Activated naive CD4-positive, alpha-beta T cell treated with anti-CD3 and anti-CD28 coated beads for 36 hours (primary cell): Measurements from ENCODE around the gene SLC7A14. TPM values are rescaled to one million over a fixed set of nuclear protein-coding genes. Genes with fewer than 3 reads are reported as not detected.

ENCODE experiments used
- CTCF ChIA-PET: fragments of 350-600 bp; sonication (Branson Sonifier 250); formaldehyde crosslinking; loops from one replicate; lab custom pipeline; 2021; ENCODE audit warnings: antibody characterized with exemption; lab: Charles Lee
- DNase-seq: peaks from one replicate; pipeline ENCODE4 v3.0.0-alpha.2; 2020
- H3K27ac Mint-ChIP-seq: one replicate; pipeline ENCODE4 v1.8.0; 2021; ENCODE audit warnings: mild to moderate bottlenecking, mixed read lengths
- H3K27me3 Mint-ChIP-seq: one replicate; pipeline ENCODE4 v1.8.0; 2021; ENCODE audit warnings: low read depth, mixed read lengths
- H3K36me3 Mint-ChIP-seq: one replicate; pipeline ENCODE4 v1.8.0; 2021; ENCODE audit warnings: low read depth, mixed read lengths
- H3K4me1 Mint-ChIP-seq: one replicate; pipeline ENCODE4 v1.8.0; 2021; ENCODE audit warnings: low read depth, mixed read lengths
- H3K4me3 Mint-ChIP-seq: one replicate; pipeline ENCODE4 v1.8.0; 2021; ENCODE audit warnings: mild to moderate bottlenecking, moderate library complexity, mixed read lengths
- H3K9me3 Mint-ChIP-seq: one replicate; pipeline ENCODE4 v1.8.0; 2021; ENCODE audit warnings: mixed read lengths
- intact Hi-C: fragments of 100-400 bp; cut with micrococcal nuclease; formaldehyde crosslinking; loops from one replicate; pipeline ENCODE4 v1.15.1; 2023
- total RNA-seq, 2 experiments: library from RNA; stranded (reverse); gene quantifications; one replicate each; pipeline ENCODE4 v1.2.3, GENCODE V29; 2021

SLC7A14 gene
- total RNA-seq = not detected

DNA sequence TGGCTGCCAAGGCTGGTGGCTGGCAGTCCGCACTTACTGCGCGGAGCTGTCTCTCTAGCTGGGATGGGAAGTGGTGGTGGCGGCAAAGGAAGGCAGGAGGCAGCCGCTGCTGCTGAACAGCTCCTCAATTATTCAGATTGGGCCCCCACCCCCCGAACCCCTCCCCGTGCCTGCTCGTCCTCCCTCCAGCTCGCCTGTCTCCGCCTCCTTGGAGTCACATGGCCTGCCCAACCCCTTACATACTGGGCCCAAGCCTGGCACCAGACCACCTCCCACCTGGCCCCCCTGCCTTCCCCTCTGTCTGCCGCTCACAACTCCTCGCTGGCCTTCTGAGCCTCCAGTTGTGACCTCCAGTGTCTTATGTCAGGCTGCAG, at the start of gene SLC7A14:
SLC7A14 (minus strand) TSS at position 139 of the 374 bp plus-strand sequence. CDS start 59,139 bp downstream, outside the sequence.
- intact Hi-C loops = no loop called here
- CTCF ChIA-PET = no interaction called here

DNA sequence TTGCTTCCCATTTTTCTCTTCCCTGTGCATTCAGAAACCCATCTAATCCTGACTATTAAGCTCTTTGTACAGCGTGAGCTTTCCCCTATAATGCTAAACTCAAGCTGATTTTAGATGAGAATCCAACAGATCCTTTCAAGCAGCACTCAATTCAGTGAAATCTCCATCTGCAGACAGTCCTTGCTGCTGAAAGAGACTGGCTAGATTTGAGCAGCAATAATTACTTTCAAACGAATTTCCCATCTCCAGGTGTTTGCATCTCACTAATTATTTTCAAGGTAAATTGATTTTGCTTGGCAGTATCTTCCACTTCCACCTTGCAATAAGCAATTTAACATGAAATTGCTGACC, 49.5 kb upstream of the SLC7A14 start:
- H3K4me1 Mint-ChIP-seq = no peaks in the 10 kb centered on the region
- no peak overlapping the region for H3K27ac Mint-ChIP-seq
- peaks cover 3% of the 10 kb centered on the region for H3K27me3 Mint-ChIP-seq
- no peak for DNase-seq
- CTCF ChIA-PET = interaction anchor here (1.7 kb wide), 1 partner anchor 176 kb away, joined by 5 read pairs; no protein-coding TSS in a partner anchor
- H3K9me3 Mint-ChIP-seq = no peaks in the 10 kb centered on the region
- no peak overlapping the region for H3K4me3 Mint-ChIP-seq
- H3K36me3 Mint-ChIP-seq = no peaks in the 10 kb centered on the region
- intact Hi-C loops = no loop called here

More for the DNA sequence above, at the start of gene SLC7A14:
- Mint-ChIP-seq H3K4me3 (no peak within 1 kb of the TSS), H3K27ac (no peak within 1 kb of the TSS), H3K36me3 (no peaks in the 10 kb centered on the region), H3K27me3 (peaks cover 46% of the 10 kb centered on the region), H3K4me1 (peaks cover 1% of the 10 kb centered on the region), H3K9me3 (no peaks in the 10 kb centered on the region)
- no peak for DNase-seq

DNA sequence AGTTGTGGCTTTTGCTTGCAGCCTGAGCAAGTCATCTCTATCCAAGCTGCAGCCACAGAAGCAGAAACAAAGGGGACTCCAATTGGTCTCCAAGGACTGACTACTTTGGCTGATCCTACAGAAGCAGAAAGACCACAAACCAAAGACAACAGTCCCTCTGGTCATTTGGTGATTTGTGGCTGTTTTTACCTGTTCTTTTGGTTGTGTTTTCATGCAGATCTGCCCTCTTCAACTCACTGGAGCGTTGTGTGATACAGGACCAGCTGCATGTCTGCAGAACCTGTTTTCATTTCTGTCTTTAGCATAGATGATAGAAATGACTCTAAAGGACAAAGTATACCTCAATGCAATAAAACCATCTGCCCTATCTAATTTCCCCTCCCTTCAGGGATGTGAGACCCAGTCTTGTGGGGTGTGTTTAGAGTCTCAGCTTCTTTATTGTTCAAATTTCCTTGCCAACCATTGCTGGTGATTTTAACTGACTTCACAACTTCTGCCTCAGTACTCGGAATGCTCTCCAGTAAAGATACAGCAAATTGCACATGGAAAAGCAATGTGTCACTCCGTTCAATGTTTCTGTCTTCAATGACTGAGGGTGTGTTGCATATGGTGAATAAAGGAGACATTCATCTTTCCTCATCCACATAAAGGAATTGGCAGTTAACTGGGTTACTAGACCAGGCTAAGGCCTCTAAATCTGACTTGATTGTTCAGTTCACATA, 48.9 kb upstream of the SLC7A14 start:
- CTCF ChIA-PET = interaction anchor here (0.7 kb wide), 1 partner anchor 175 kb away, joined by 3 read pairs; no protein-coding TSS in a partner anchor
- DNase-seq = no peak
- Mint-ChIP-seq H3K4me1 (no peaks in the 10 kb centered on the region), H3K27me3 (peaks cover 3% of the 10 kb centered on the region), H3K27ac (no peak overlapping the region), H3K4me3 (no peak overlapping the region), H3K36me3 (no peaks in the 10 kb centered on the region), H3K9me3 (no peaks in the 10 kb centered on the region)
- intact Hi-C loops = no loop called here

DNA sequence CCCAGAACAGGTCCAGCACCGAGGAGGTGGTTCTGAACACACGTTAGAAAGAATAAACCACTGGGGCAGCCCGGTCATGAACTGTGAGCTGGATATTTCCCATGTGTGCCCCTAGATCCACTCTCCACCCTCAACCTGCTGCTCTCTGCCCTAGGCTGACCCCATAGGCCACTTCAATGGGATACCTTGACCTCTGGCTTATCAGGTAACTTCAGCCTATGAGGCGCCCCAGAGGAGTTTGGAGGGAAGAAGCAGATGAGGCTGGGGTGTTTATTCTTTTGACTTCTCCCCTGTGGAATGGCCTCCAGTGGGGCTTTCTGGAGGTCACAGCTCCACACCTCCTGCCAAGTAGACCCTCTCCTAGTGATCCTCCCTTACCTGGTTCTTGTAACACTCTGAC, 47.7 kb upstream of the SLC7A14 start:
- no peak overlapping the region for H3K27ac Mint-ChIP-seq
- H3K27me3 Mint-ChIP-seq = peaks cover 3% of the 10 kb centered on the region

DNA sequence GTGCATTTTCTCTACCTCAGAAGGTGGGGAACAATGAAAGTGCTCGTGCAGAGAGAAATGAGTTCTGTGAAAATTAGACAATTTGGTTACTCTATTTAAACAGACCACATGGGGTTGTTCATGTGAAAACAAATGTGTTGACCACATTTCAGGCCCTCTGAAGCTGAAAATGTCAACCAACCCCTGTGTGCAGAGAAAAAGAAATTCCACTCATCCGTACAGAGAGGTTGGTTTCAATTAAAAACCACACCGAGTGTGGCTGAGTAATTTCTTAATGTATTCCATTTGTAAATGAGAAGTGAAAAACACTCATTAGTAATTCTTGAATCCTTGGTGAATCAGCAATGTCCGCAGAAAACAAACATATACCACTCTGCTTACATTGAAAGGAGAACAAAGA, 46.9 kb upstream of the SLC7A14 start:
- CTCF ChIA-PET = no interaction called here
- Mint-ChIP-seq H3K27me3 (peaks cover 4% of the 10 kb centered on the region), H3K36me3 (no peaks in the 10 kb centered on the region), H3K27ac (no peak overlapping the region), H3K9me3 (no peaks in the 10 kb centered on the region), H3K4me3 (no peak overlapping the region), H3K4me1 (no peaks in the 10 kb centered on the region)
- DNase-seq = no peak
- intact Hi-C loops = no loop called here

More for the DNA sequence above, 47.7 kb upstream of the SLC7A14 start:
- intact Hi-C loops = no loop called here
- CTCF ChIA-PET = no interaction called here
- no peak overlapping the region for H3K4me3 Mint-ChIP-seq
- no peak for DNase-seq
- H3K9me3 Mint-ChIP-seq = no peaks in the 10 kb centered on the region
- H3K36me3 Mint-ChIP-seq = no peaks in the 10 kb centered on the region
- H3K4me1 Mint-ChIP-seq = no peaks in the 10 kb centered on the region

DNA sequence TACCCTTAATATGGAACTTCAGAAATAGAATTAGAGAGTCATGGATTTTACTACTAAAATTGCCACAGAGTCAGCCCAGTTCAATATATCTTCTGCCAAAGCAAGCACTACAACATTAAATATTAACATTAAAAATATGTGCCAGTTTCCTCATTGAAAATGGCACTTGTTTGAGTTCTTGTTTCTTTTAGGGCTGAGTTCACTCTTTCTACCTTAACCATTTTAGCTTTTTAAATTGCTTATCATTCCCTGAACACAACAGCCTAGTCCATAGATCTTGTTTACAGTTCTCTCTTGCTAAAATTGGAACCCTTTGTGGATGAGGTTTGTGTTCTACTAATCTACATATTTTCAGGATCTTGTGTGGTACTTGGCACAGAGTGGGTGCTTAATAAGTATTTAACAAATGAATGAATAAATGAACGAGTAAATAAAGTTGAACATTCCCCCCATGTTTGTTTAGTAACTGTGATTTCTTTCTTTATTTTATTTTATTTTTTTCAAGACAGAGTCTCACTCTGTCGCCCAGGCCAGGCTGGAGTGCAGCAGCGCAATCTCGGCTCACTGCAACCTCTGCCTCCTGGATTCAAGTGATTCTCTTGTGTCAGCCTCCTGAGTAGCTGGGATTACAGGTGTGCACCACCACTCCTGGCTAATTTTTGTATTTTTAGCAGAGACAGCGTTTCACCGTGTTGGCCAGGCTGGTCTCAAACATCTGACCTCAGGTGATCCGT, 46.0 kb upstream of the SLC7A14 start:
- CTCF ChIA-PET = no interaction called here

DNA sequence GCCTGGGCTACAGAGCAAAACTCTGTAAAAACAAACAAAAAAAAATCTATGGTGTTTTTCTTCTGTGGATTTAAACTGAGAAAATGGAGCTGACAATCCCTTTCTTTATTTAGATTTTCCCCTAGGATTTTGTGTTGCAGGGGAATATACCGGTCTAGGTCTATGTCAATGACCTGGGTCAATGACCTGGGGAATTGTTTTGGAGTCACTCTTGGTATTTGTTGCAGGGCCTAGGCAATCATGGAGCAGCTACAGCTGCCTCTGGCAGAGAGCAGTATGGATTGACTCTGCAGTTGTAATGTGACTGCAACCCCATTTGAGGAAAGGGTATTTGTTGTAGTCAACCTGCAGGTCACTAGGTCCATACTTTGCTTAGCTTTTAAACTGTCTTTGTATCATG, 37.6 kb upstream of the SLC7A14 start:
- no peaks in the 10 kb centered on the region for H3K36me3 Mint-ChIP-seq
- no peak overlapping the region for H3K27ac Mint-ChIP-seq
- H3K27me3 Mint-ChIP-seq = peaks cover 15% of the 10 kb centered on the region
- H3K9me3 Mint-ChIP-seq = no peaks in the 10 kb centered on the region
- H3K4me3 Mint-ChIP-seq = no peak overlapping the region
- CTCF ChIA-PET = no interaction called here
- DNase-seq = no peak
- intact Hi-C loops = no loop called here
- no peaks in the 10 kb centered on the region for H3K4me1 Mint-ChIP-seq

More for the DNA sequence above, 46.0 kb upstream of the SLC7A14 start:
- intact Hi-C loops = no loop called here
- peaks cover 6% of the 10 kb centered on the region for H3K27me3 Mint-ChIP-seq
- no peak for DNase-seq
- H3K27ac Mint-ChIP-seq = no peak overlapping the region
- no peaks in the 10 kb centered on the region for H3K9me3 Mint-ChIP-seq
- no peaks in the 10 kb centered on the region for H3K36me3 Mint-ChIP-seq
- no peaks in the 10 kb centered on the region for H3K4me1 Mint-ChIP-seq
- H3K4me3 Mint-ChIP-seq = no peak overlapping the region

DNA sequence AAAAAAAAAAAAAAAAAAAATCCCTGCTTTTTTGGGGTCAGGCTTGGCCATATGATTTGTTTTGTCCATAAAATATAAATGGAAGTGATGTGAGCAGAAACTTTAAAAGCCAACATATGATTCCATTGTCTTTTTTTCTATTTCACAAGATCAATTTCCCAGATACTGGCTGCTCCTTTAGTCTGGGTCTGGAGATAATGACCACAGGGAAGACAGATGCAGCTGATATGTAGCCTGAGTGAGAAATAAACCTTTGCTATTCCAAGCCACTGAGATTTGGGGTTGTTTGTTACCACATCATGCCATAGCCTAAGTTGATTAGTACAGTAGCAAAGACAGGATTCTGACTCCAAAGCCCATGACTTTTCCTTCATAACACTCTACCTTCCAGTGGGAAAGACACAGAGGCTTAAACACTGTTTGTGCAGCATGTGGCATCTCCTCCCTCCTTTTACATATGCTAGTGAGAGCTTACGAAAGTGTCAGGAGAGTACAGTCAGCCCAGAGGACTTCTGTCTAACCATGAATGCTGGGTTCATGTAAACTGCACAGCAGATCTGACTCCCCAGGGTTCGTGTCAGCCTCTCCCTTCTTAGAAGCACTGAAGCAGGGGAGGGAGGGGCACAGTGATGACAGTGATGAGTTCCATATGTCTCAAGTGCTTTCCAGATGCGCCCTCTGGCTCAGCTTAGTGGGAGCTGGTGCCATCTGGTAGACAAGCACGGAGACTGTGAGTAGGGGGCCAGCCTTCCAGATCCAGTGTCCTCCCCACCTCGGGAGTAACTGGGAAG, 36.7 kb upstream of the SLC7A14 start:
- H3K27ac Mint-ChIP-seq = no peak overlapping the region
- DNase-seq = no peak
- H3K4me3 Mint-ChIP-seq = no peak overlapping the region
- CTCF ChIA-PET = no interaction called here
- peaks cover 12% of the 10 kb centered on the region for H3K27me3 Mint-ChIP-seq
- H3K4me1 Mint-ChIP-seq = no peaks in the 10 kb centered on the region
- H3K36me3 Mint-ChIP-seq = no peaks in the 10 kb centered on the region
- intact Hi-C loops = no loop called here
- H3K9me3 Mint-ChIP-seq = no peaks in the 10 kb centered on the region

DNA sequence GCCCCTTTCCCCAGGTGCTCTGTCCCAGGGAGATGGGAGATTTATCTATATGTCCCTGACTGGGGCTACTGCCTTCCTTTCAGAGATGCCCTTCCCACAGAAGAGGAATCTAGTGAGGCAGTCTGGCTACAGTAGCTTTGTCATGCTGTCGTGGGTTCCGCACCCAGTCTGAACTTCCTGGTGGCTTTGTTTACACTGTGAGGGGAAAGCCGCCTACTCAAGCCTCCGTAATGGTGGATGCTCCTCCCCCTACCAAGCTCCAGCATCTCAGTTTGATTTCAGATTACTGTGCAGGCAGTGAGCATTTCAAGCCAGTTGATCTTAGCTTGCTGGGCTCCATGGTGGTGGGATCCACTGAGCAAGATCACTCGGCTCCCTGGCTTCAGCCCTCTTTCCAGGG, 35.4 kb upstream of the SLC7A14 start:
- H3K4me3 Mint-ChIP-seq = no peak overlapping the region
- no peaks in the 10 kb centered on the region for H3K4me1 Mint-ChIP-seq
- no peaks in the 10 kb centered on the region for H3K36me3 Mint-ChIP-seq
- peaks cover 11% of the 10 kb centered on the region for H3K27me3 Mint-ChIP-seq
- no peak overlapping the region for H3K27ac Mint-ChIP-seq
- no peak for DNase-seq
- CTCF ChIA-PET = no interaction called here
- intact Hi-C loops = no loop called here
- H3K9me3 Mint-ChIP-seq = no peaks in the 10 kb centered on the region

DNA sequence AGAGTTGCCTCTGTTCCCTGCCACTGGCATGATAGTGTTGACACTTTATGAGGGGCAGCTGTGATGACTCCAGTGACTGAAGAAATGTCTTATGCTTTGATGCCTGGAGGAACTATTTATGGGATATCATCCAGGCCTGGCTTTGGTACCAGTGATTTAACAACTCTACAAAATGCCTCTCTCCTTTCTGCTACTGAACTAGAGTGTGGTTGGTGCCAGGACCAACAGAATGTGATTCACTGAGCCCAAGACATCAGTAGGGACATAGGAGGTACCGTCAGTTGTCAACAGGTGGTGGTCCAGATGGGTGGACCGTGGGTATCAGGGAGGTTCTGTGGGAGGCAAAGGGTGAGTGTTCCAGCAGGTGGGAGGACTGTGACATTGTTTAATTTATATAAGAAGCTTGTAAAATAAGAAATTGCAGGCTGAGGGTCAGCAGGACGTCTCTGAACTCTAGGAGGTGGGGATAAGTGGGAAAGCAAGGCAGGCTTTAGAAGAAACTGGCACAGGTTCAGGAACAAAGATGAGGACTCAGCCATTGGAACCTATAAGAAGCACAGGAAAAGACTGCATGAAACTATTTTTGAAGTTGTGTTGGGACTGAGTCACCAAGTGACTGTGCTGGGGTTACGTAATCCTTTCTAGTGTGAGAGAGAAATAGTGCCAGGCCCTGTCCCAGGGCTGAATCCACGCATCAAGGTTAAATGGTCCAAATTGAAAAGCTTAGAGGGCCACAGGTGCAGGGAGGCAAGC, 28.5 kb upstream of the SLC7A14 start:
- Mint-ChIP-seq H3K27me3 (peaks cover 4% of the 10 kb centered on the region), H3K36me3 (no peaks in the 10 kb centered on the region), H3K4me1 (no peaks in the 10 kb centered on the region), H3K4me3 (no peak overlapping the region), H3K9me3 (peaks cover 2% of the 10 kb centered on the region), H3K27ac (no peak overlapping the region)
- intact Hi-C loops = no loop called here
- CTCF ChIA-PET = interaction anchor here (0.8 kb wide), 1 partner anchor 10 kb away, joined by 3 read pairs; no protein-coding TSS in a partner anchor
- no peak for DNase-seq

DNA sequence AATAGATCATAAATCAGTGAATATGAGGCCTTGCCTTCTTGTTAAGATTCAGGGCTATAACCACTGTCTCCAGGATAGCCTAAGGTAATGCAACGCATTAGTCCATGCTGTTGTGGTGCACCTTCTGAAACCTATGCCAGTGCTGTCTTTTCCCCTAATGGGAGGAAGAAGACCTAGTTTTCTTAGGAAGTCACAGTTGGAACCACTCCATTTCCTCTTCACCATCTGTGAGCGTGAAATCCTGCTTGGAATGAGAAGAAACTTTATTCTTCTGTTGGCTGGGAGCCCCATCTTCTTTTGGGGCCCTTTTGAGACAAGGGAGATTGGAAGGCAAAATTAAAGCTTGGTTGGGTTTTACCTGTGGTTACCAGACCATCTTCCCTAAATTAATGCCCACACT, 25.9 kb upstream of the SLC7A14 start:
- Mint-ChIP-seq H3K9me3 (peaks cover 2% of the 10 kb centered on the region), H3K4me3 (no peak overlapping the region), H3K4me1 (no peaks in the 10 kb centered on the region), H3K36me3 (no peaks in the 10 kb centered on the region), H3K27ac (no peak overlapping the region), H3K27me3 (peaks cover 2% of the 10 kb centered on the region)
- intact Hi-C loops = no loop called here
- DNase-seq = no peak
- CTCF ChIA-PET = no interaction called here
